WERI-Rb-1 (cell line): ENCODE data around the gene GALNS.
A peak's percentile ranks its signal among the peaks of the same experiment; 100 is the strongest.
"Not testable (repeated sequence)": the region's sequence is repeated elsewhere in the genome, so short reads cannot be mapped to it uniquely, and the experiment has no call there.

ENCODE experiments used
- DNase-seq: peaks from one replicate; pipeline ENCODE4 v3.0.0-alpha.2; 2020
- H3K27ac ChIP-seq: fragments of 250-450 bp; sonication (Bioruptor Pico); 2 replicates; pipeline ENCODE4 v1.5.1; 2020; ENCODE audit warnings: mild to moderate bottlenecking, moderate library complexity
- H3K27me3 ChIP-seq: fragments of 250-450 bp; sonication (Bioruptor Pico); 2 replicates; pipeline ENCODE4 v1.5.1; 2021; ENCODE audit warnings: mild to moderate bottlenecking, low read depth, moderate library complexity; ENCODE audit not compliant: insufficient read depth, severe bottlenecking
- H3K36me3 ChIP-seq: fragments of 250-450 bp; sonication (Bioruptor Pico); 2 replicates; pipeline ENCODE4 v1.5.1; 2020; ENCODE audit warnings: mild to moderate bottlenecking, moderate library complexity
- H3K4me3 ChIP-seq: 2 replicates; pipeline ENCODE4 v1.5.1; 2011; ENCODE audit warnings: low read depth, mild to moderate bottlenecking, control low read depth, low read length
- H3K9me3 ChIP-seq: fragments of 250-450 bp; sonication (Bioruptor Pico); 2 replicates; pipeline ENCODE4 v1.5.1; 2021; ENCODE audit warnings: mild to moderate bottlenecking, moderate library complexity; ENCODE audit not compliant: severe bottlenecking
- CTCF ChIP-seq: IDR thresholded peaks from 2 replicates; pipeline ENCODE4 v1.5.1; 2011; ENCODE audit warnings: low read depth, mild to moderate bottlenecking, control low read depth, inconsistent platforms, low read length

The GALNS gene

DNA sequence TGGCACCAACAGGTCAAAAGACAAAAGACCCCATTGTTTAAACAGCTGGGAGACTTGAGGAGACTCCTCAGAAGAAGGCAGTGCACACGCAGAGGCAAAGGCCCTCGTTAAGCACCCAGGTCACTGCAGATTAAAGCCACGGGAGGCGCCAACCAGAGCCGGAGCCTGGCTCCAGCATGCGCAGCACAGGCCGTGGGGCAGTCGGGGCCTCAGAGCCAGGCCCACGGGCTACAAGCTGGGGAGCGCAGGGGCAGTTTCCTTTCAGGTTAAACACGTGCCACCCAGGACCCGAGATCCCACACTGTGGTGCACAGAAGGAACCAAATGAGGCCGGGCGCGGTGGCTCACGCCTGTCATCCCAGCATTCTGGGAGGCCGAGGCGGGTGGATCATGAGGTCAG is 80.9 kb downstream of the GALNS start:
- Histone ChIP-seq H3K4me3 (no peak overlapping the region), H3K27me3 (no peaks in the 10 kb centered on the region), H3K27ac (no peak overlapping the region), H3K36me3 (no peaks in the 10 kb centered on the region), H3K9me3 (no peaks in the 10 kb centered on the region)
- no peak for TF ChIP-seq CTCF
- no peak for DNase-seq

- TF ChIP-seq CTCF, result no peak
- DNase-seq, result no peak
- no peaks in the 10 kb centered on the region for H3K36me3 ChIP-seq
- H3K9me3 ChIP-seq, result no peaks in the 10 kb centered on the region
- H3K27me3 ChIP-seq, result no peaks in the 10 kb centered on the region
- peak overlapping the region; percentile 51 for H3K27ac ChIP-seq
- no peak overlapping the region for H3K4me3 ChIP-seq
Observed at GRCh38 chr16:88774544-88775393, 82.0 kb downstream of the GALNS start.

DNA sequence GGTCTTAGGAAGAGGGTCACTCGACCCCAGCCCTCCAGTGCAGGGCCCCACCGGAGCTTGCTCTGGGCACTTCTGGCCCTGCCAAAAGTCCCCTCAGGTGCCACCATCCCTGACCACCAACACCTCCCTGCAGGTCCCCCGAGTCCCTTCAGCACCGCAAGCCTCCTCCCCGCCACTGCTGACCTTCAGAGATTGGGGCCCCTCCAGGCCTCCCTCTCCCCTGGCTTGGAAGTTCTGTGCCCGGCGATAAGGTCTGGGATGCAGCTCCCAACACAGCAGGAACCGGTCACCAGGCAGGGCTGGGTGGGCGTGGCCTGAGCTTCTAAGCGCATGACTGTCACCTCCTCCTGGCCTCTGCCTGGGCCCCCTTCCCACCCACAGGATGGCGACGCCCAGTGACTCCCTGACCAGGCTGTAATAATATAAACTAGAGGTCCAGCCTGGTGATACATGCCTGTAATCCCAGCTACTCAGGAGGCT is 82.9 kb downstream of the GALNS start:
- TF ChIP-seq CTCF, result no peak
- peak; percentile 86 for DNase-seq
- no peak overlapping the region; the same call in 1 of the 2 replicates for H3K4me3 ChIP-seq
- no peaks in the 10 kb centered on the region for H3K27me3 ChIP-seq
- no peaks in the 10 kb centered on the region for H3K36me3 ChIP-seq
- H3K27ac ChIP-seq, result peak overlapping the region; percentile 88
- H3K9me3 ChIP-seq, result no peaks in the 10 kb centered on the region

DNA sequence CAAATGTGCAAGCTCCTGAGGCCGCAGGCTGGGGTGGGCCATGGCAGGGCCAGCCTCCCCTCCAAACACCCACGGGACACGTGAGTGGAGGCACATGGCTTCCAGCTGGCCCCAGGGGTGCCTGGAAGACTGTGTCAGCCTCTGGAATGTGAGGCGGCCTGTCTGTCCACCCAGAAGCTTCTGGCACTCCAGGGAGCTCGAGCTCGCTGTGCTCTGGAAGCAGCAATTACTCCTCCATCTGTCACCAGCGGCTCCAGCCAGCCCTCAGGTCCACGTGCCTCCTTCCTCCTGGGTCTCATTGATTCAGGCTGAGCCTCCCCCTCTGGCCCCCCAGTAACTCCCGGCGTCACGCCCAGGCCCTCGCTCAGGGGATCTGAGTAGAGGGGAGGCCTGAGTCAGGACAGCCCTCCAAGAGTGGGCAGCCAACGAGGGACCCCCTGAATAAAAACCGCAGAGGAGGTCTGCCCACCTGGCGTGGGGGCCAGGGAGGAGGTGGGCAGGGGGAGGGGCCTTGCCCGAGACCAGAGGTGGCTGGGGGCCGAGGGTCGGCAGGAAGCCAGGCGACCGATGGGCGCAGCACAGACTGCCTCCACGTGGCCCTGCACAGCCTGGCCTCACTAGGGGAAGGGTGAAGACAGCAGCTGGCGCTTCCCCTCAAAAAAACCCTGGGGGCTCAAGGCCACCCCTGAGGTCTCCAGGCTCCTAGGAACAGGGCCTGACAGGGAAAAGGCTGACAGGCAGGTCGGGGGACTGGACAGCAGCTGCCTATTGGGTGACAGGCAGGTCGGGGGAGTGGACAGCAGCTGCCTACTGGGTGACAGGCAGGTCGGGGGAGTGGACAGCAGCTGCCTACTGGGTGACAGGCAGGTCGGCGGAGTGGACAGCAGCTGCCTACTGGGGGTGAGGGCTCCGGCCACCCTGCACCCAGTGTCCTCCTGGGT is 83.6 kb downstream of the GALNS start:
- TF ChIP-seq CTCF, result no peak
- no peaks in the 10 kb centered on the region for H3K36me3 ChIP-seq
- H3K27me3 ChIP-seq, result no peaks in the 10 kb centered on the region
- H3K9me3 ChIP-seq, result no peaks in the 10 kb centered on the region
- H3K27ac ChIP-seq, result peak overlapping the region; percentile 88
- DNase-seq, result peak; percentile 71
- no peak overlapping the region; the same call in 1 of the 2 replicates for H3K4me3 ChIP-seq

DNA sequence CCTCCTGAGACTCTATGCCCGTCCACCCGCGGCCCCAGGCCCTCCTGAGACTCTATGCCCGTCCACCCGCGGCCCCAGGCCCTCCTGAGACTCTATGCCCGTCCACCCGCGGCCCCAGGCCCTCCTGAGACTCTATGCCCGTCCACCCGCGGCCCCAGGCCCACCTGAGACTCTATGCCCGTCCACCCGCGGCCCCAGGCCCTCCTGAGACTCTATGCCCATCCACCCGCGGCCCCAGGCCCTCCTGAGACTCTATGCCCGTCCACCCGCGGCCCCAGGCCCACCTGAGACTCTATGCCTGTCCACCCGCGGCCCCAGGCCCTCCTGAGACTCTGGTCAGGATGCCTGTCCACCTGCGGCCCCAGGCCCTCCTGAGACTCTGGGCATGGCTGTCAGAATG is 85.0 kb downstream of the GALNS start:
- not testable (repeated sequence) for H3K9me3 ChIP-seq, H3K4me3 ChIP-seq, DNase-seq, H3K27me3 ChIP-seq, H3K36me3 ChIP-seq
- H3K27ac ChIP-seq, result peak overlapping the region; percentile 88

- H3K4me3 ChIP-seq, result peak overlapping the region; percentile 7
- DNase-seq, result no peak
- H3K36me3 ChIP-seq, result no peaks in the 10 kb centered on the region
- H3K27me3 ChIP-seq, result no peaks in the 10 kb centered on the region
- H3K9me3 ChIP-seq, result no peaks in the 10 kb centered on the region
- no peak for TF ChIP-seq CTCF
- H3K27ac ChIP-seq, result peak overlapping the region; percentile 80
Observed at GRCh38 chr16:88771294-88771772, 85.4 kb downstream of the GALNS start.
